Left lung (tissue), 10 donors: ENCODE data around the gene MICAL2. TPM values are rescaled to one million over a fixed set of nuclear protein-coding genes. Genes with fewer than 3 reads are reported as not detected.

Experiments used
- ATAC-seq: fragments of 200-7000 bp; cut with Tn5 transposase; one replicate; pipeline ENCODE4 v1.9.1; 2020; ENCODE audit warnings: moderate library complexity
- DNase-seq, 4 donors: peaks; one replicate each; pipeline ENCODE4 v3.0.0-alpha.2; 2013 to 2020
- H3K27ac ChIP-seq, 2 donors: fragments of 200-600 bp; sonication (generic) in 1 of 2; one replicate each; pipeline versions ENCODE4 v1.5.0 to v1.8.0; 2020 to 2021
- H3K27me3 ChIP-seq, 2 donors: fragments of 200-600 bp; sonication (generic) in 1 of 2; one replicate each; pipeline versions ENCODE4 v1.5.0 to v1.8.0; 2020 to 2021
- H3K36me3 ChIP-seq, 2 donors: fragments of 200-600 bp; sonication (generic) in 1 of 2; one replicate each; pipeline versions ENCODE4 v1.5.0 to v1.8.0; 2020 to 2021
- H3K4me1 ChIP-seq, 2 donors: fragments of 200-600 bp; one replicate each; pipeline ENCODE4 v1.8.0; 2021
- H3K4me3 ChIP-seq, 2 donors: fragments of 200-600 bp; sonication (generic) in 1 of 2; one replicate each; pipeline versions ENCODE4 v1.5.0 to v1.8.0; 2020 to 2021; ENCODE audit warnings: mild to moderate bottlenecking in 1 of 2
- H3K9me3 ChIP-seq, 2 donors: fragments of 200-600 bp; sonication (generic) in 1 of 2; one replicate each; pipeline versions ENCODE4 v1.5.0 to v1.8.0; 2020 to 2021
- intact Hi-C, 2 donors: fragments of 100-400 bp; cut with DNase I; formaldehyde crosslinking; loops; one replicate each; pipeline versions ENCODE4 v1.11.2 to v1.14.2; 2022
- polyA plus RNA-seq, 6 donors: library from polyadenylated mRNA; unstranded; fragments of 120-200 nt; gene quantifications; one replicate each; pipeline ENCODE4 v1.2.1, GENCODE V29; 2013; ENCODE audit not compliant: insufficient read length in 6 of 6
- total RNA-seq, 2 donors: library from RNA; stranded (reverse); fragmentation: NEBNext Ultra II Directional; extraction: Animal tissue kit (Norgen Biotek cat#: 25700); gene quantifications; one replicate each; pipeline ENCODE4 v1.2.1, GENCODE V29; 2021
- TF ChIP-seq, protein P1 (sequence below), 2 donors: fragments of 200-600 bp; sonication (generic) in 1 of 2; IDR thresholded peaks; one replicate each; pipeline versions ENCODE4 v1.5.0 to v1.8.0; 2021; ENCODE audit warnings: antibody characterized with exemption in 2 of 2
- donor health status: DM: no; HTN: yes; CAD: no.
- donor health status: DM: no; HTN: no; CAD: no.

The MICAL2 gene
- total and polyA plus RNA-seq, 8 donors, result 49.8 to 293 (median 89.4) TPM

DNA sequence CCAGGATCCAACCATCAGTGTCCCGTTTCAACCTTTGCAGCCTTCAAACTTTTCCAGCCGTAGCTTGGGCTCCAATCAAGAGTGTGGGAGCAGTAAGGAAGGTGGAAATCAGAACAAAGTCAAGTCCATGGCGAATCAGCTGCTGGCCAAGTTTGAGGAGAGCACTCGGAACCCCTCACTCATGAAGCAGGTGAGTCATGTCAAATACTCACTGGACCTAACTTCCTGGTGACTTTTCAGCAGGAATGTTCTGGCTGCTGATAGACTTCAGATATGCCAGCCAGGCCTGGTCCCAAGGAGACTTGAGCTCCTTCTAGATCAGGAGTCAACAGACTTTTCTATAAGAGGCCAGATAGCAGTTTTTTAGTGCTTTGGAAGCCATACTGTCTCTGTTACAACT is 129.0 kb downstream of the MICAL2 start:
- intact Hi-C loops, result loop anchor here in 1 of 2 donors (10.0 kb wide), 1 partner anchor 185 kb away; no protein-coding TSS in a partner anchor

DNA sequence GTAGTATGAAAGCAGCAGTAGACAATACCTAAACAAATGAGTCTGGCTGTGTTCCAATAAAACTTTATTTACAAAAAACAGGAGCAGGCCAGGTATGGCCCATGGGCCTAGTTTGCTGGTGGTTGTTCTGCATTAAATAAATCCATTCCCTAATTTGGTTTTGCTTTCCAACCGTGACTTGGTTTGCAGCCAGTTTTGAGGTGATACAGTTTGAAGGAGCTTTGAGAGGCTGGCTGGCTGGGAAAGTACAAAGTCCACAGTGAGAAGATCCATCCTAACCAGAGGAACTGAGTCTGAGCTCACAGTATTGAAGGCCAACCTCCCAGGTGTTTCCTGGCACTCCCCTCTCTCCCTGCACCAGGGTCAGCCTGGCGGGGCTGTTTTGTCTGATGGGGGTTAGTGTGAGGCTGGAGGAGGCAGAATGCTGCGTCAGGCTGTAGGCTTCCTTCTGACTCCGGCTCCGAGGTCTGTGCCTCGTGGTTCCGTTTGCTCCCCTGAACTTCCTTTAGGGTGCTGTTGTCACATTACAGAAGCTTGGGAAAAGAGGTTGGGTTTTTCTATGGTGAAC is 129.5 kb downstream of the MICAL2 start:
- intact Hi-C loops, result loop anchor here in 1 of 2 donors (10.0 kb wide), 1 partner anchor 185 kb away; no protein-coding TSS in a partner anchor
- peaks cover 0 to 54% of the 10 kb centered on the region in 2 donors for H3K36me3 ChIP-seq
- no peak overlapping the region for H3K4me3 ChIP-seq
- H3K4me1 ChIP-seq, result peaks cover 9 to 29% of the 10 kb centered on the region in 2 donors
- DNase-seq, result peak in 1 of 4 donors; percentile 30
- ATAC-seq, result no peak
- peak overlapping the region; percentile 49 to 79 for H3K27ac ChIP-seq
- TF ChIP-seq, protein P1, sequence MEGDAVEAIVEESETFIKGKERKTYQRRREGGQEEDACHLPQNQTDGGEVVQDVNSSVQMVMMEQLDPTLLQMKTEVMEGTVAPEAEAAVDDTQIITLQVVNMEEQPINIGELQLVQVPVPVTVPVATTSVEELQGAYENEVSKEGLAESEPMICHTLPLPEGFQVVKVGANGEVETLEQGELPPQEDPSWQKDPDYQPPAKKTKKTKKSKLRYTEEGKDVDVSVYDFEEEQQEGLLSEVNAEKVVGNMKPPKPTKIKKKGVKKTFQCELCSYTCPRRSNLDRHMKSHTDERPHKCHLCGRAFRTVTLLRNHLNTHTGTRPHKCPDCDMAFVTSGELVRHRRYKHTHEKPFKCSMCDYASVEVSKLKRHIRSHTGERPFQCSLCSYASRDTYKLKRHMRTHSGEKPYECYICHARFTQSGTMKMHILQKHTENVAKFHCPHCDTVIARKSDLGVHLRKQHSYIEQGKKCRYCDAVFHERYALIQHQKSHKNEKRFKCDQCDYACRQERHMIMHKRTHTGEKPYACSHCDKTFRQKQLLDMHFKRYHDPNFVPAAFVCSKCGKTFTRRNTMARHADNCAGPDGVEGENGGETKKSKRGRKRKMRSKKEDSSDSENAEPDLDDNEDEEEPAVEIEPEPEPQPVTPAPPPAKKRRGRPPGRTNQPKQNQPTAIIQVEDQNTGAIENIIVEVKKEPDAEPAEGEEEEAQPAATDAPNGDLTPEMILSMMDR (IDR thresholded peaks at IDR 0.05), result no peak
- no peaks in the 10 kb centered on the region for H3K9me3 ChIP-seq
- no peaks in the 10 kb centered on the region for H3K27me3 ChIP-seq

More for the DNA sequence above, 129.0 kb downstream of the MICAL2 start:
- ATAC-seq (peak; percentile 76), DNase-seq (peak in 1 of 4 donors; percentile 63)
- peaks cover 9 to 30% of the 10 kb centered on the region in 2 donors for H3K4me1 ChIP-seq
- no peak overlapping the region for H3K4me3 ChIP-seq
- no peaks in the 10 kb centered on the region for H3K9me3 ChIP-seq
- peaks cover 0 to 52% of the 10 kb centered on the region in 2 donors for H3K36me3 ChIP-seq
- TF ChIP-seq, protein P1 (IDR thresholded peaks at IDR 0.05), result no peak
- H3K27me3 ChIP-seq, result no peaks in the 10 kb centered on the region
- peak overlapping the region; percentile 49 to 79 for H3K27ac ChIP-seq

DNA sequence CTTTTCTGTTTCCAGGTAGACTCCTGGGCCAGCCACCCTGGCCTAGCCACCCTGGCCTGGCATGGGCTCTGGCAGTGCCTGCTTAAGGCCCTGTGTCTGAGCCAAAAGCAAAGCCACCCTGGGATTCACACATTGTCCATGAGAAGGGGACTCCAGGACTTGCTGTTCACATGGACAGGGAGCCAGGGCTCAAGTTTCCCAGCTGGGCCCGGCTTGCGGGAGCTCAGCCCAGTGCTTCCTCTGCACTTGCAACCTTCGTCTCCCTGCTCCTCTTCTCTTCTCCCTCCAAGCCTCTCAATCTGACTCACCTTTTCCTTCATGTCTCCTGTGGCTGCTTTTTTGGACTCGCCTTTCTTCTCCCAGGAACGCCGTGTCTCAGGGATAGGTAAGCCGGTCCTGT is 130.3 kb downstream of the MICAL2 start:
- DNase-seq, result no peak
- no peaks in the 10 kb centered on the region for H3K27me3 ChIP-seq
- intact Hi-C loops, result no loop called here

DNA sequence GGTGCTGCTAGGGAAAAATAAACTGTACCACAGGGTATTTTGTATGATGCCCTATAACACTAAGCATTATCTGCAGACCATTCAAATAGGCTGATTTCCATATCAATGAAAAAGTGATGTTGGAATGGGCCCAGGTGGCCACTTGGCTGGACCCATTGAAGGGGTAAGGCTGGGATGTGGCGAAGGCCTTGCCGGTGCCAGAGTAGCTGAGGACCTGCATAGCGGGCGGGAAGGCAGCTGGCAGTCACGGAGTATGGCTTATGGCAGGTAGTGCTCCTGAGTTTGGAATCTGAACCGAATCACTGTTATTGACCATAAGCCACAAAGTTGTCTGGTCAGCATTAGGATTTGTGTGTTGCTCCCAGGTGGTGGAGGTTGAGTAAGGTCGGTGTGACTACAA is 131.0 kb downstream of the MICAL2 start:
- Histone ChIP-seq H3K4me3 (no peak overlapping the region), H3K4me1 (peaks cover 3 to 17% of the 10 kb centered on the region in 2 donors), H3K27me3 (no peaks in the 10 kb centered on the region), H3K36me3 (peaks cover 0 to 65% of the 10 kb centered on the region in 2 donors), H3K27ac (no peak overlapping the region), H3K9me3 (no peaks in the 10 kb centered on the region)
- DNase-seq, result no peak
- TF ChIP-seq, protein P1 (IDR thresholded peaks at IDR 0.05), result no peak
- intact Hi-C loops, result no loop called here
- ATAC-seq, result no peak

More for the DNA sequence above, 130.3 kb downstream of the MICAL2 start:
- Histone ChIP-seq H3K9me3 (no peaks in the 10 kb centered on the region), H3K4me3 (no peak overlapping the region), H3K27ac (peak overlapping the region; percentile 49 to 79), H3K36me3 (peaks cover 0 to 58% of the 10 kb centered on the region in 2 donors), H3K4me1 (peaks cover 9 to 24% of the 10 kb centered on the region in 2 donors)
- ATAC-seq, result no peak
- TF ChIP-seq, protein P1 (IDR thresholded peaks at IDR 0.05), result no peak

DNA sequence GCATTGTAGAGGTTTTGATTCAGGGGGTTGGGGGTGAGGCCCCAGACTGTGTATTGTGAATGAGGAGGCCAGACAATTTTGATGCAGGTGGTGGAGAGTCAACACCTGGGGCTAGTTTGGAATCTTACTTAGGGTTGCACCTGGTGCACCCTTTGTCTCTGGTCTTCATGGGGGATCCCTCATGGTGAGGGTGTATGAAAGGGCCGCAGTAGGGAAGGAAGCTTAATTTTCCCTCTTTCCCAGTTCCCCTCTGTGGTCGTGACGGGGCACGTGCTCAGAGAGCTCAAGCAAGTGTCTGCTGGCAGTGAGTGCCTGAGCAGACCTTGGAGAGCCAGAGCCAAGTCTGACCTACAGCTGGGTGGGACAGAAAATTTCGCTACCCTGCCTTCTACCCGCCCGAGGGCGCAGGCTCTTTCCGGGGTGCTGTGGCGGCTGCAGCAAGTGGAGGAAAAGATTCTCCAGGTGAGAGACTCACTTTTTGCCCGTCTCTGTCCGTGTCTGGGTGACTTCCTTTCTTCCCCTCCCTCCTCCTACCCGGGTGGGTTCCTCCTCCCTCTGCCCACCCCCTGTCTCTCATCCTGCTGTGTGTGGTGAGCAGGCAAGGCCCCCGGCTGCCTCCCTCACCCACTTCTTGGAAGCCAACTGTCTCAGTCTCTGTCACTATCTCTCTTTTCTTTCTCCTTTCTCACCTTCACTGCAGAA is 131.7 kb downstream of the MICAL2 start:
- Histone ChIP-seq H3K9me3 (no peaks in the 10 kb centered on the region), H3K27me3 (no peaks in the 10 kb centered on the region), H3K4me3 (no peak overlapping the region), H3K4me1 (peaks cover 3 to 16% of the 10 kb centered on the region in 2 donors), H3K27ac (no peak overlapping the region), H3K36me3 (peaks cover 0 to 69% of the 10 kb centered on the region in 2 donors)
- DNase-seq, result no peak
- no peak for ATAC-seq
- intact Hi-C loops, result no loop called here
- TF ChIP-seq, protein P1 (IDR thresholded peaks at IDR 0.05), result no peak
